ENCODE data around the gene PLP1. TPM values are rescaled to one million over a fixed set of nuclear protein-coding genes. Genes with fewer than 3 reads are reported as not detected.

The PLP1 gene
- total RNA-seq, 1 experiment from 2014 or later: 88.3 TPM

GRCh38 chrX:103774070-103774642, 2.5 kb upstream of the PLP1 start:
- H3K9ac ChIP-seq (ENCODE audit: extremely low read depth, insufficient read length, low read length): no peak overlapping the region
- H4K91ac ChIP-seq (ENCODE audit: insufficient read length, low read depth, low read length): no peak overlapping the region
- no peaks in the 10 kb centered on the region; the same call in none of the 2 replicates for H3K4me1 ChIP-seq (ENCODE audit: insufficient read depth, low read length)
- H4K5ac ChIP-seq (ENCODE audit: insufficient read length, low read depth, low read length): no peak overlapping the region
- no peak overlapping the region for H3K14ac ChIP-seq (ENCODE audit: insufficient read depth, low read length)
- DNase-seq: peak; percentile 46
- no peaks in the 10 kb centered on the region for H3K9me3 ChIP-seq (ENCODE audit: control insufficient read depth, low read depth, low read length)
- no peak overlapping the region for H2BK5ac ChIP-seq (ENCODE audit: insufficient read length, low read length)
- H2AK5ac ChIP-seq (ENCODE audit: insufficient read length, low read length): no peak overlapping the region
- H2BK15ac ChIP-seq (ENCODE audit: low read depth, low read length): no peak overlapping the region
- Mint-ChIP-seq H3K4me3 (no peak overlapping the region; a peak in 1 of 5 replicates), H3K9me3 (peaks cover 0 to 28% of the 10 kb centered on the region in 2 experiments; a peak in 2 of 5 replicates), H3K27me3 (ENCODE audit: low read depth) (no peaks in the 10 kb centered on the region), H3K4me1 (peaks cover 16 to 34% of the 10 kb centered on the region in 2 experiments), H3K27ac (peak overlapping the region in 1 of 3 experiments; percentile 33; a peak in 2 of 7 replicates), H3K36me3 (ENCODE audit: insufficient read depth in 1 of 3, low read depth in 3 of 3) (peaks cover 37 to 63% (median 46%) of the 10 kb centered on the region in 3 experiments)
- H3K23me2 ChIP-seq (ENCODE audit: insufficient read length, low read depth, low read length, poor library complexity, severe bottlenecking): no peaks in the 10 kb centered on the region
- H2BK120ac ChIP-seq (ENCODE audit: low read depth, low read length, poor library complexity, severe bottlenecking): no peak overlapping the region
- no peak overlapping the region for H3K23ac ChIP-seq (ENCODE audit: insufficient read length, low read depth, low read length)
- H3K56ac ChIP-seq (ENCODE audit: insufficient read length, low read depth, low read length): no peak overlapping the region
- no peak overlapping the region for H2BK12ac ChIP-seq (ENCODE audit: insufficient read length, low read depth, low read length)
- no peaks in the 10 kb centered on the region for H3K79me1 ChIP-seq (ENCODE audit: insufficient read depth, low read depth, low read length, poor library complexity, severe bottlenecking)
- H2BK20ac ChIP-seq (ENCODE audit: low read depth, low read length, poor library complexity, severe bottlenecking): no peak overlapping the region
- H2AFZ ChIP-seq (ENCODE audit: low read length): no peak overlapping the region
- H3K79me2 ChIP-seq (ENCODE audit: insufficient read depth, low read length): no peaks in the 10 kb centered on the region
- H4K8ac ChIP-seq (replicated peaks; ENCODE audit: insufficient read length, low read depth, low read length): no peak overlapping the region
- H3K18ac ChIP-seq (ENCODE audit: insufficient read length, low read depth, low read length): no peak overlapping the region
- no peak overlapping the region for H3K4me2 ChIP-seq (ENCODE audit: insufficient read depth, insufficient read length, low read length)
- no peaks in the 10 kb centered on the region for H4K20me1 ChIP-seq (ENCODE audit: control insufficient read depth, insufficient read depth, insufficient read length)
- TF ChIP-seq CTCF (conservative IDR thresholded peaks at IDR 0.05): no peak; the same call in 1 of the 3 replicates
- WGBS (ENCODE audit: extremely low coverage, insufficient read length, low lambda C conversion rate): no CpG with 5 or more reads among the region's 6 CpGs
- no peak overlapping the region for H3K4ac ChIP-seq (ENCODE audit: low read depth, low read length)
- no peaks in the 10 kb centered on the region for H3K27me3 ChIP-seq (ENCODE audit: insufficient read depth, low read length)
- no peak overlapping the region for H3T11ph ChIP-seq (ENCODE audit: low read length)
- H3K27ac ChIP-seq (ENCODE audit: insufficient read length, low read depth, low read length): no peak overlapping the region

Data from H9 (cell line).